GM23338 (cell line): Measurements from ENCODE around the gene RBP5. TPM values are rescaled to one million over a fixed set of nuclear protein-coding genes. Genes with fewer than 3 reads are reported as not detected.

Experiments used
- ATAC-seq: fragments of 200-7000 bp; cut with Tn5 transposase; 3 replicates; pipeline ENCODE4 v1.9.1; 2020
- DNase-seq: peaks from one replicate; pipeline ENCODE4 v3.0.0-alpha.2; 2015; ENCODE audit warnings: low spot score
- H2AFZ ChIP-seq: fragments of 200-600 bp; sonication (generic); 2 replicates; pipeline ENCODE4 v1.8.0; 2016; ENCODE audit warnings: antibody characterized with exemption, mild to moderate bottlenecking, moderate library complexity
- H3F3A ChIP-seq: fragments of 200-600 bp; sonication (generic); replicated peaks from 2 replicates; pipeline ENCODE4 v1.8.0; 2017; ENCODE audit warnings: antibody characterized with exemption, mixed run types, low read depth
- H3K27ac ChIP-seq: fragments of 200-600 bp; sonication (generic); 2 replicates; pipeline ENCODE4 v1.6.1; 2016; ENCODE audit warnings: low read depth
- H3K27me3 ChIP-seq: fragments of 200-600 bp; sonication (generic); 2 replicates; pipeline ENCODE4 v1.8.0; 2016; ENCODE audit warnings: mild to moderate bottlenecking, mixed run types, moderate library complexity; ENCODE audit not compliant: insufficient read depth
- H3K36me3 ChIP-seq: fragments of 200-600 bp; sonication (generic); 2 replicates; pipeline ENCODE4 v1.8.0; 2016; ENCODE audit warnings: mild to moderate bottlenecking; ENCODE audit not compliant: insufficient read depth
- H3K4me1 ChIP-seq: fragments of 200-600 bp; sonication (generic); 2 replicates; pipeline ENCODE4 v1.8.0; 2016; ENCODE audit warnings: mild to moderate bottlenecking, moderate library complexity; ENCODE audit not compliant: insufficient read depth
- H3K4me2 ChIP-seq: fragments of 200-600 bp; sonication (generic); 2 replicates; pipeline ENCODE4 v1.7.1; 2017; ENCODE audit warnings: mixed run types
- H3K4me3 ChIP-seq: fragments of 200-600 bp; sonication (generic); 2 replicates; pipeline ENCODE4 v1.6.1; 2016; ENCODE audit warnings: mixed run types
- H3K79me2 ChIP-seq: fragments of 200-600 bp; sonication (generic); replicated peaks from 2 replicates; pipeline ENCODE4 v1.8.0; 2017; ENCODE audit warnings: mild to moderate bottlenecking; ENCODE audit not compliant: insufficient read depth
- H3K9me2 ChIP-seq: fragments of 200-600 bp; sonication (generic); 2 replicates; pipeline ENCODE4 v1.8.0; 2017; ENCODE audit not compliant: insufficient read depth
- H4K20me1 ChIP-seq: fragments of 200-600 bp; sonication (generic); replicated peaks from 2 replicates; pipeline ENCODE4 v1.8.0; 2017; ENCODE audit warnings: mild to moderate bottlenecking; ENCODE audit not compliant: insufficient read depth
- H3K27ac Mint-ChIP-seq: 2 replicates; pipeline ENCODE4 v1.8.0; 2020; ENCODE audit warnings: inconsistent platforms, mild to moderate bottlenecking, moderate library complexity, mixed read lengths
- H3K27me3 Mint-ChIP-seq: 3 replicates; pipeline ENCODE4 v1.8.0; 2022; ENCODE audit warnings: low read depth, mild to moderate bottlenecking, moderate library complexity, mixed read lengths, inconsistent platforms; ENCODE audit not compliant: insufficient read depth, poor library complexity
- H3K36me3 Mint-ChIP-seq: 3 replicates; pipeline ENCODE4 v1.8.0; 2021; ENCODE audit warnings: low read depth, mild to moderate bottlenecking, inconsistent platforms, moderate library complexity, mixed read lengths
- H3K4me1 Mint-ChIP-seq: 3 replicates; pipeline ENCODE4 v1.8.0; 2020; ENCODE audit warnings: mild to moderate bottlenecking, inconsistent platforms, mixed read lengths
- H3K4me3 Mint-ChIP-seq: 3 replicates; pipeline ENCODE4 v1.8.0; 2021; ENCODE audit warnings: moderate library complexity, mild to moderate bottlenecking, inconsistent platforms, mixed read lengths
- H3K9me3 Mint-ChIP-seq: 3 replicates; pipeline ENCODE4 v1.8.0; 2020; ENCODE audit warnings: moderate library complexity, mild to moderate bottlenecking, inconsistent platforms, mixed read lengths
- CREB1 ChIP-seq: fragments of 250-450 bp; sonication (Bioruptor Pico); IDR thresholded peaks from 2 replicates; pipeline ENCODE4 v1.5.0; 2020; ENCODE audit warnings: low read depth, mild to moderate bottlenecking, moderate library complexity
- CTCF ChIP-seq, 2 experiments: fragments of 200-600 bp in 1 of 2; sonication (generic) in 1 of 2; conservative IDR thresholded peaks; 2 replicates each; pipeline versions ENCODE4 v1.5.1 to v1.6.1; 2016 to 2017; ENCODE audit warnings: antibody characterized with exemption in 2 of 2, low read depth in 2 of 2, mild to moderate bottlenecking in 2 of 2, moderate library complexity in 1 of 2
- ETS1 ChIP-seq: IDR thresholded peaks from 2 replicates; pipeline ENCODE4 v1.6.1; 2016; ENCODE audit warnings: antibody characterized with exemption
- EZH2 ChIP-seq: fragments of 200-600 bp; sonication (generic); IDR thresholded peaks from one replicate; pipeline ENCODE4 v1.8.0; 2017; ENCODE audit warnings: antibody characterized with exemption, mild to moderate bottlenecking, low read depth; ENCODE audit not compliant: unreplicated experiment
- EZH2phosphoT487 ChIP-seq: fragments of 200-600 bp; sonication (generic); IDR thresholded peaks from one replicate; pipeline ENCODE4 v1.8.1; 2018; ENCODE audit warnings: antibody characterized with exemption; ENCODE audit not compliant: unreplicated experiment
- JUNB ChIP-seq: IDR thresholded peaks from one replicate; pipeline ENCODE4 v1.6.1; 2016; ENCODE audit warnings: antibody characterized with exemption; ENCODE audit not compliant: unreplicated experiment
- NANOG ChIP-seq: IDR thresholded peaks from 2 replicates; pipeline ENCODE4 v1.6.1; 2016; ENCODE audit warnings: antibody characterized with exemption, borderline replicate concordance
- POLR2AphosphoS5 ChIP-seq: IDR thresholded peaks from 2 replicates; pipeline ENCODE4 v1.6.1; 2016; ENCODE audit warnings: antibody characterized with exemption, low read depth
- REST ChIP-seq: IDR thresholded peaks from one replicate; pipeline ENCODE4 v1.6.1; 2018; ENCODE audit warnings: antibody characterized with exemption; ENCODE audit not compliant: unreplicated experiment
- STAT1 ChIP-seq: IDR thresholded peaks from one replicate; pipeline ENCODE4 v1.6.1; 2016; ENCODE audit warnings: antibody characterized with exemption; ENCODE audit not compliant: unreplicated experiment
- ZNF114 ChIP-seq: fragments of 250-450 bp; sonication (Bioruptor Pico); IDR thresholded peaks from 2 replicates; pipeline ENCODE4 v1.5.0; 2020; ENCODE audit warnings: mild to moderate bottlenecking, moderate library complexity
- ZNF331 ChIP-seq: fragments of 250-450 bp; sonication (Bioruptor Pico); IDR thresholded peaks from 2 replicates; pipeline ENCODE4 v1.5.0; 2020; ENCODE audit warnings: low read depth, mild to moderate bottlenecking, moderate library complexity
- ZNF462 ChIP-seq: fragments of 250-450 bp; sonication (Bioruptor Pico); IDR thresholded peaks from 2 replicates; pipeline ENCODE4 v1.5.0; 2020; ENCODE audit warnings: mild to moderate bottlenecking, moderate library complexity
- polyA plus RNA-seq: library from polyadenylated mRNA; unstranded; fragments of >200 nt; fragmentation: Nextera tagmentation; extraction: Ambion mirVana; gene quantifications from 2 replicates; pipeline ENCODE4 v1.2.1, GENCODE V29; 2016
- total RNA-seq: library from RNA; depleted of rRNA; stranded (reverse); fragments of >200 nt; shearing (Covaris generic); gene quantifications from 2 replicates; pipeline ENCODE4 v1.2.3, GENCODE V29; 2014

Gene RBP5
- total and polyA plus RNA-seq, 2 experiments from 2014 or later = 1.2 to 3.0 TPM

- Histone ChIP-seq H3K36me3 (no peaks in the 10 kb centered on the region), H3K27me3 (no peaks in the 10 kb centered on the region), H3K9me2 (no peaks in the 10 kb centered on the region), H3K27ac (no peak overlapping the region), H3K4me3 (no peak overlapping the region), H3K4me2 (no peak overlapping the region), H3K4me1 (no peaks in the 10 kb centered on the region), H2AFZ (no peak overlapping the region), H3K79me2 (0 out of 2 replicates have a peak, but pooled peaks cover 6% of the 10 kb centered on the region), H4K20me1 (no peaks in the 10 kb centered on the region; the same call in none of the 2 replicates), H3F3A (no peaks in the 10 kb centered on the region)
- no peak for DNase-seq
- Mint-ChIP-seq H3K27me3 (peaks cover 9% of the 10 kb centered on the region), H3K9me3 (peaks cover 7% of the 10 kb centered on the region; the same call in 2 of the 3 replicates), H3K27ac (no peak overlapping the region), H3K4me1 (peaks cover 8% of the 10 kb centered on the region; the same call in 2 of the 3 replicates), H3K36me3 (peaks cover 25% of the 10 kb centered on the region), H3K4me3 (no peak overlapping the region)
- no peak for ATAC-seq
- TF ChIP-seq STAT1 = no peak
- TF ChIP-seq ZNF114 (CRISPR knock-in tag) = no peak
- TF ChIP-seq ZNF462 (CRISPR knock-in tag) = no peak
- no peak for TF ChIP-seq POLR2AphosphoS5
- no peak for TF ChIP-seq CREB1 (CRISPR knock-in tag)
- no peak for TF ChIP-seq JUNB
- no peak for TF ChIP-seq EZH2
- no peak for TF ChIP-seq EZH2phosphoT487
- no peak for TF ChIP-seq ZNF331 (CRISPR knock-in tag)
- no peak for TF ChIP-seq CTCF (conservative IDR thresholded peaks at IDR 0.05; ENCODE audit: low read depth in 2 of 2)
- TF ChIP-seq ETS1 = no peak
- no peak for TF ChIP-seq REST
- TF ChIP-seq NANOG = no peak
These were observed 27.5 kb downstream of the RBP5 start for GRCh38 chr12:7101047-7101693.
